Measurements from ENCODE around the gene OR52E5.

- TF ChIP-seq ZNF274 (IDR thresholded peaks at IDR 0.05; ENCODE audit: low read depth, low read length): no peak
- TF ChIP-seq SUZ12 (IDR thresholded peaks at IDR 0.05; ENCODE audit: extremely low read depth, insufficient read depth, insufficient read length): no peak
- TF ChIP-seq YY1 (IDR thresholded peaks at IDR 0.05; ENCODE audit: insufficient read depth, insufficient read length): no peak
These were observed 37.6 kb downstream of the OR52E5 start for GRCh38 chr11:5930614-5931013.

Data from NT2/D1 (cell line).